ENCODE measurements around the gene POTED. TPM values are rescaled to one million over a fixed set of nuclear protein-coding genes. Genes with fewer than 3 reads are reported as not detected.

POTED gene
- not detected in 2 replicates for total RNA-seq (ENCODE audit: low replicate concordance)

GRCh38 chr21:13609477-13609876 lies at the start of gene POTED:
POTED (plus strand) TSS chr21:13609777; CDS start chr21:13610229, 452 bp downstream.

Data from smooth muscle cell of the coronary artery (primary cell).